ENCODE measurements around the gene CHD3. TPM values are rescaled to one million over a fixed set of nuclear protein-coding genes. Genes with fewer than 3 reads are reported as not detected.

The CHD3 gene
- total and polyA plus RNA-seq, 2 of the 13 experiments (the other 11 are each of a cell fraction or from before 2014, with no cell fraction given): 2.7 to 3.7 TPM

- TF ChIP-seq HMGXB4 (CRISPR knock-in tag; IDR thresholded peaks at IDR 0.05; ENCODE audit: borderline replicate concordance in 1 of 2, low read depth in 1 of 2) (peak; percentile 62 to 66; a peak in 2 of 4 replicates), THAP11 (CRISPR knock-in tag; IDR thresholded peaks at IDR 0.05) (peak; percentile 69), ERF (CRISPR knock-in tag; IDR thresholded peaks at IDR 0.05) (peak; percentile 59), ZNF816 (CRISPR knock-in tag; IDR thresholded peaks at IDR 0.05; ENCODE audit: borderline replicate concordance) (no peak), DPF2 (CRISPR knock-in tag; IDR thresholded peaks at IDR 0.05; ENCODE audit: borderline replicate concordance, low read depth) (no peak), ZMYM2 (CRISPR knock-in tag; IDR thresholded peaks at IDR 0.05) (0 out of 2 replicates have a peak, but pooled peaks have one; percentile 41), HOXA3 (CRISPR knock-in tag; IDR thresholded peaks at IDR 0.05) (peak; percentile 95), IRF9 (CRISPR knock-in tag; IDR thresholded peaks at IDR 0.05; ENCODE audit: borderline replicate concordance) (0 out of 2 replicates have a peak, but pooled peaks have one; percentile 42), NFYC (CRISPR knock-in tag; IDR thresholded peaks at IDR 0.05) (peak; percentile 81), GRHL1 (CRISPR knock-in tag; conservative IDR thresholded peaks at IDR 0.05) (no peak), MAZ (IDR thresholded peaks at IDR 0.05; ENCODE audit: borderline replicate concordance, low read depth, low read length) (no peak), MAZ (CRISPR knock-in tag; IDR thresholded peaks at IDR 0.05; ENCODE audit: low read depth) (peak; percentile 51; the same call in 1 of the 2 replicates), TCF12 (IDR thresholded peaks at IDR 0.05) (no peak), TCF12 (CRISPR knock-in tag; IDR thresholded peaks at IDR 0.05) (no peak), ZNF609 (CRISPR knock-in tag; IDR thresholded peaks at IDR 0.05; ENCODE audit: borderline replicate concordance) (no peak), ZNF878 (CRISPR knock-in tag; IDR thresholded peaks at IDR 0.05) (no peak), ZNF576 (CRISPR knock-in tag; IDR thresholded peaks at IDR 0.05) (peak; percentile 100), ZFP37 (CRISPR knock-in tag; IDR thresholded peaks at IDR 0.05; ENCODE audit: borderline replicate concordance) (no peak), ZNF619 (CRISPR knock-in tag; IDR thresholded peaks at IDR 0.05) (0 out of 2 replicates have a peak, but pooled peaks have one; percentile 37)
Observed at GRCh38 chr17:7851438-7852261, 36.9 kb upstream of the CHD3 start (continued).
